HepG2 (cell line): ENCODE measurements around the gene KIAA1217. TPM values are rescaled to one million over a fixed set of nuclear protein-coding genes. Genes with fewer than 3 reads are reported as not detected.

ENCODE experiments used
- ATAC-seq: fragments of 200-7000 bp; cut with Tn5 transposase; 3 replicates; pipeline ENCODE4 v1.9.1; 2020; ENCODE audit warnings: mild to moderate bottlenecking, moderate library complexity
- BruUV-seq: library from RNA; stranded (reverse); fragments of 400-500 nt; replicated peaks from 2 replicates; lab custom pipeline; 2021; lab: Mats Ljungman, UMichigan
- CTCF ChIA-PET: fragments of 300-600 bp; formaldehyde crosslinking; extraction: SDS; loops from one replicate; lab custom pipeline; 2021; ENCODE audit warnings: low total read pairs, inconsistent platforms, low intra/inter-chr PET ratio; lab: Yijun Ruan, JAX
- POLR2A ChIA-PET: fragments of 350-600 bp; sonication (Branson Sonifier 250); formaldehyde crosslinking; loops from one replicate; lab custom pipeline; 2020; ENCODE audit warnings: antibody characterized with exemption, inconsistent platforms; lab: Yijun Ruan, JAX
- DNase-seq: peaks from one replicate; pipeline ENCODE4 v3.0.0-alpha.2; 2015; ENCODE audit warnings: low spot score
- FAIRE-seq: peaks from 3 replicates; lab custom pipeline; 2011; peaks lifted over from hg19 to GRCh38; lab: Jason Lieb, UNC
- H2AFZ ChIP-seq: one replicate; pipeline ENCODE4 v1.6.1; 2011; ENCODE audit warnings: low read length, inconsistent platforms
- H3K27ac ChIP-seq: fragments of 300-600 bp; 3 replicates; pipeline ENCODE4 v1.8.0; 2011; ENCODE audit warnings: mixed run types, mild to moderate bottlenecking, mixed read lengths, low read length, inconsistent platforms; ENCODE audit not compliant: insufficient read depth; ENCODE audit errors: extremely low read length
- H3K27me3 ChIP-seq, 2 experiments: fragments of 200-600 bp in 1 of 2; 2 replicates in 1 of 2; 3 replicates in 1 of 2; pipeline versions ENCODE4 v1.6.0 to v1.8.0; 2011; ENCODE audit warnings: low read length in 2 of 2, mild to moderate bottlenecking in 2 of 2, moderate library complexity in 2 of 2, inconsistent platforms in 1 of 2; ENCODE audit not compliant: insufficient read depth in 2 of 2, control insufficient read depth in 1 of 2
- H3K36me3 ChIP-seq, 2 experiments: fragments of 200-600 bp in 1 of 2; replicated peaks in 1 of 2; 2 replicates in 1 of 2; 3 replicates in 1 of 2; pipeline versions ENCODE4 v1.5.1 to v1.8.0; 2011; ENCODE audit warnings: low read length in 2 of 2, inconsistent platforms in 1 of 2; ENCODE audit not compliant: insufficient read depth in 2 of 2, control insufficient read depth in 1 of 2
- H3K4me1 ChIP-seq: 2 replicates; pipeline ENCODE4 v1.5.1; 2012; ENCODE audit warnings: low read length, inconsistent platforms; ENCODE audit not compliant: insufficient read depth
- H3K4me2 ChIP-seq: 2 replicates; pipeline ENCODE4 v1.6.0; 2011; ENCODE audit warnings: low read depth, low read length, inconsistent platforms
- H3K4me3 ChIP-seq, 3 experiments: fragments of 200-600 bp in 1 of 3; sonication (generic), shearing (Covaris generic) in 1 of 3; replicated peaks in 1 of 3; 2 replicates each; pipeline ENCODE4 v1.5.1; 2011 to 2016; ENCODE audit warnings: low read length in 3 of 3, inconsistent platforms in 2 of 3, low read depth in 2 of 3, mild to moderate bottlenecking in 2 of 3, control low read depth in 1 of 3, mixed read lengths in 1 of 3; ENCODE audit not compliant: insufficient read depth in 1 of 3
- H3K79me2 ChIP-seq: one replicate; pipeline ENCODE4 v1.6.1; 2011; ENCODE audit warnings: low read length, inconsistent platforms; ENCODE audit not compliant: insufficient read depth
- H3K9ac ChIP-seq: 2 replicates; pipeline ENCODE4 v1.6.0; 2011; ENCODE audit warnings: mild to moderate bottlenecking, low read depth, low read length, inconsistent platforms; ENCODE audit not compliant: insufficient read depth
- H3K9me3 ChIP-seq: 2 replicates; pipeline ENCODE4 v1.5.1; 2012; ENCODE audit warnings: mild to moderate bottlenecking, low read length
- H4K20me1 ChIP-seq: 2 replicates; pipeline ENCODE4 v1.6.0; 2011; ENCODE audit warnings: inconsistent platforms, mild to moderate bottlenecking, low read length, moderate library complexity; ENCODE audit not compliant: insufficient read depth
- CERS6 ChIP-seq: sonication (generic); formaldehyde crosslinking; IDR thresholded peaks from 2 replicates; pipeline ENCODE4 v1.5.0; 2020; ENCODE audit warnings: missing genetic modification reagents
- DNMT3B ChIP-seq: conservative IDR thresholded peaks from 2 replicates; pipeline ENCODE4 v1.6.1; 2016; ENCODE audit warnings: missing biosample characterization, control low read depth
- EZH2 ChIP-seq: conservative IDR thresholded peaks from 2 replicates; pipeline ENCODE4 v1.6.1; 2012; ENCODE audit warnings: mild to moderate bottlenecking, low read depth, low read length, moderate library complexity
- SRSF9 ChIP-seq: fragments of 200-400 bp; formaldehyde crosslinking; IDR thresholded peaks from 2 replicates; pipeline ENCODE4 v1.6.1; 2018; ENCODE audit warnings: borderline replicate concordance, mild to moderate bottlenecking, low read depth, low read length; ENCODE audit not compliant: insufficient read depth, poor library complexity, severe bottlenecking
- TSC22D2 ChIP-seq: sonication (generic); formaldehyde crosslinking; IDR thresholded peaks from 2 replicates; pipeline ENCODE4 v1.5.1; 2020; ENCODE audit warnings: missing genetic modification reagents, mild to moderate bottlenecking, borderline replicate concordance
- ZNF207 ChIP-seq: fragments of 450-650 bp; IDR thresholded peaks from 2 replicates; pipeline ENCODE4 v1.6.1; 2016; ENCODE audit warnings: antibody characterized with exemption, borderline replicate concordance
- ZNF7 ChIP-seq: IDR thresholded peaks from 2 replicates; pipeline ENCODE4 v1.6.1; 2016; ENCODE audit warnings: missing biosample characterization, missing genetic modification reagents
- ZZZ3 ChIP-seq: sonication (generic); formaldehyde crosslinking; IDR thresholded peaks from 2 replicates; pipeline ENCODE4 v1.4.0; 2020; ENCODE audit warnings: missing genetic modification reagents, mild to moderate bottlenecking, borderline replicate concordance
- WGBS: methylation state at CpG from one replicate; pipeline ENCODE4 v1.1.6; 2017; ENCODE audit warnings: low lambda C conversion rate; 5-methylcytosine and 5-hydroxymethylcytosine counted together
- in situ Hi-C: cut with HindIII; loops from 2 replicates; pipeline ENCODE4 v1.10.0; 2017; ENCODE audit warnings: low pct_unique_long_range_greater_than_20kb; ENCODE audit not compliant: extremely low pct_ligation_motif_present
- intact Hi-C: fragments of 100-400 bp; cut with micrococcal nuclease; formaldehyde crosslinking; loops from one replicate; pipeline ENCODE4 v1.10.0; 2022; ENCODE audit not compliant: unreplicated experiment
- polyA plus RNA-seq, 8 experiments: library from polyadenylated mRNA; depleted of rRNA in 3 of 8; stranded (reverse) in 7 of 8; unstranded in 1 of 8; fragments of >200 nt; fragmentation: Illumina TruSeq in 4 of 8; extraction: Trizol in 4 of 8; gene quantifications; 2 replicates each; pipeline versions ENCODE4 v1.2.1 to v1.2.3, GENCODE V29; 2011 to 2016; ENCODE audit warnings: low read depth in 4 of 8, missing spikeins in 1 of 8, mixed read lengths in 1 of 8; ENCODE audit not compliant: insufficient read depth in 1 of 8
- total RNA-seq, 5 experiments: library from RNA; depleted of rRNA; stranded (reverse); fragments of >200 nt; fragmentation: Illumina TruSeq; extraction: Trizol; gene quantifications; 2 replicates each; pipeline ENCODE4 v1.2.3, GENCODE V29; 2016; ENCODE audit warnings: low read depth in 1 of 5
- TF ChIP-seq, protein P1 (sequence below): sonication (generic); formaldehyde crosslinking; IDR thresholded peaks from 2 replicates; pipeline ENCODE4 v1.4.0; 2020; ENCODE audit warnings: missing genetic modification reagents, borderline replicate concordance
- TF ChIP-seq, protein P2 (sequence below): sonication (generic); formaldehyde crosslinking; IDR thresholded peaks from 2 replicates; pipeline ENCODE4 v1.5.1; 2020; ENCODE audit warnings: missing genetic modification reagents, mild to moderate bottlenecking, borderline replicate concordance

KIAA1217 gene
- total and polyA plus RNA-seq, 2 of the 13 experiments (the other 11 are each of a cell fraction or from before 2014, with no cell fraction given): 4.6 to 10.9 TPM

DNA sequence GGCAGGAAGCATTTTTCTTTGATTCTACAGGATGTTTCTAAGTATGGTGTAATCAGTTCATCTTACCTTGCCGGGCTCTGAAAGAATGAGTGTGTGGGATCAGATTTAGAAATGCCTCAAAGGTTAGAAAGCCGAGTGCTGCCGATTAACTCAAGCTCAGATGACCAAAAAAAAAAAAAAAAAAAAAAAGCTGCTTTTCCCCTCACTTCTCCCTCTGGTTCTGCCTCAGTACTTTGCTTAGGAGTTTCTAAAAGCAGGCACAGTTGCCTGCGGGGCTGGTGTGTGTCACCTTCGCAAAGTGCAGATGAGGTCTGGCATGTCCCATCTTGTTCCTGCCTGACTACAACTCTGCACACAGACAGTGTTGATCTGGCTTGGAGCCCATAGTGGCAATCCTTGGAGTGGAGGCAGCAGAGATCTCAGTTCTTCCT is 47.0 kb downstream of the KIAA1217 start:
- intact Hi-C loops: no loop called here
- FAIRE-seq: no peak
- H4K20me1 ChIP-seq: no peaks in the 10 kb centered on the region
- H3K4me3 ChIP-seq: no peak overlapping the region
- in situ Hi-C loops: no loop called here
- no peak overlapping the region for H3K9ac ChIP-seq
- H2AFZ ChIP-seq: no peak overlapping the region
- no peak for ATAC-seq
- no peaks in the 10 kb centered on the region; a peak in 1 of 5 replicates for H3K27me3 ChIP-seq
- CTCF ChIA-PET: no interaction called here
- H3K4me1 ChIP-seq: no peaks in the 10 kb centered on the region
- POLR2A ChIA-PET: no interaction called here
- TF ChIP-seq ZNF7: peak; percentile 42; the same call in 1 of the 2 replicates
- TF ChIP-seq SRSF9: no peak
- no peak for TF ChIP-seq TSC22D2 (CRISPR knock-in tag)
- no peak for TF ChIP-seq ZNF207
- BruUV-seq: no TSS peak
- WGBS: 99% methylated on average over 5 of the region's 5 CpGs
- H3K9me3 ChIP-seq: no peaks in the 10 kb centered on the region
- DNase-seq: no peak
- H3K4me2 ChIP-seq: no peak overlapping the region
- no peaks in the 10 kb centered on the region for H3K79me2 ChIP-seq
- no peak overlapping the region for H3K27ac ChIP-seq
- peaks cover 6% of the 10 kb centered on the region in 2 experiments; a peak in 1 of 5 replicates for H3K36me3 ChIP-seq

GRCh38 chr10:24256619-24257107 is 47.7 kb downstream of the KIAA1217 start:
- Histone ChIP-seq H3K9me3 (no peaks in the 10 kb centered on the region), H3K4me3 (no peak overlapping the region), H2AFZ (no peak overlapping the region), H3K79me2 (no peaks in the 10 kb centered on the region), H4K20me1 (no peaks in the 10 kb centered on the region), H3K27ac (no peak overlapping the region), H3K4me1 (no peaks in the 10 kb centered on the region), H3K27me3 (no peaks in the 10 kb centered on the region; a peak in 1 of 5 replicates), H3K9ac (no peak overlapping the region), H3K36me3 (peaks cover 6% of the 10 kb centered on the region in 2 experiments; a peak in 1 of 5 replicates), H3K4me2 (no peak overlapping the region)
- ChIA-PET CTCF (no interaction called here), POLR2A (no interaction called here)
- DNase-seq (no peak), ATAC-seq (no peak), FAIRE-seq (no peak)
- in situ Hi-C loops (no loop called here), intact Hi-C loops (no loop called here)
- BruUV-seq: no TSS peak
- WGBS: 91% methylated on average over 2 of the region's 2 CpGs
- TF ChIP-seq, protein P1, sequence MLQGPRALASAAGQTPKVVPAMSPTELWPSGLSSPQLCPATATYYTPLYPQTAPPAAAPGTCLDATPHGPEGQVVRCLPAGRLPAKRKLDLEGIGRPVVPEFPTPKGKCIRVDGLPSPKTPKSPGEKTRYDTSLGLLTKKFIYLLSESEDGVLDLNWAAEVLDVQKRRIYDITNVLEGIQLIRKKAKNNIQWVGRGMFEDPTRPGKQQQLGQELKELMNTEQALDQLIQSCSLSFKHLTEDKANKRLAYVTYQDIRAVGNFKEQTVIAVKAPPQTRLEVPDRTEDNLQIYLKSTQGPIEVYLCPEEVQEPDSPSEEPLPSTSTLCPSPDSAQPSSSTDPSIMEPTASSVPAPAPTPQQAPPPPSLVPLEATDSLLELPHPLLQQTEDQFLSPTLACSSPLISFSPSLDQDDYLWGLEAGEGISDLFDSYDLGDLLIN (CRISPR knock-in tag): no peak
- no peak for TF ChIP-seq ZZZ3 (CRISPR knock-in tag)
- TF ChIP-seq DNMT3B (CRISPR knock-in tag): no peak
- no peak for TF ChIP-seq EZH2
- no peak for TF ChIP-seq CERS6 (CRISPR knock-in tag)
- TF ChIP-seq, protein P2, sequence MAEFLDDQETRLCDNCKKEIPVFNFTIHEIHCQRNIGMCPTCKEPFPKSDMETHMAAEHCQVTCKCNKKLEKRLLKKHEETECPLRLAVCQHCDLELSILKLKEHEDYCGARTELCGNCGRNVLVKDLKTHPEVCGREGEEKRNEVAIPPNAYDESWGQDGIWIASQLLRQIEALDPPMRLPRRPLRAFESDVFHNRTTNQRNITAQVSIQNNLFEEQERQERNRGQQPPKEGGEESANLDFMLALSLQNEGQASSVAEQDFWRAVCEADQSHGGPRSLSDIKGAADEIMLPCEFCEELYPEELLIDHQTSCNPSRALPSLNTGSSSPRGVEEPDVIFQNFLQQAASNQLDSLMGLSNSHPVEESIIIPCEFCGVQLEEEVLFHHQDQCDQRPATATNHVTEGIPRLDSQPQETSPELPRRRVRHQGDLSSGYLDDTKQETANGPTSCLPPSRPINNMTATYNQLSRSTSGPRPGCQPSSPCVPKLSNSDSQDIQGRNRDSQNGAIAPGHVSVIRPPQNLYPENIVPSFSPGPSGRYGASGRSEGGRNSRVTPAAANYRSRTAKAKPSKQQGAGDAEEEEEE (CRISPR knock-in tag): no peak
